Pancreas (tissue), 10 donors: ENCODE data around the gene KCNC4. TPM values are rescaled to one million over a fixed set of nuclear protein-coding genes. Genes with fewer than 3 reads are reported as not detected.

Source experiments
- ATAC-seq, 4 donors: fragments of 200-7000 bp; cut with Tn5 transposase; one replicate each; pipeline versions ENCODE4 v1.8.0 to v1.9.1; 2020; ENCODE audit warnings: mild to moderate bottlenecking in 4 of 4, moderate library complexity in 4 of 4
- DNase-seq, 6 donors: peaks; one replicate each; pipeline ENCODE4 v3.0.0-alpha.2; 2020
- FAIRE-seq: peaks from 2 replicates; lab custom pipeline; 2012; peaks lifted over from hg19 to GRCh38; lab: Jason Lieb, UNC
- H3K27ac ChIP-seq, 4 donors: fragments of 200-600 bp; sonication (generic); 1 replicate in 3 of 4; 2 replicates in 1 of 4; pipeline versions ENCODE4 v1.5.0 to v1.8.0; 2020
- H3K27me3 ChIP-seq, 4 donors: fragments of 200-600 bp; one replicate each; pipeline ENCODE4 v1.8.0; 2021
- H3K36me3 ChIP-seq, 3 donors: fragments of 200-600 bp; sonication (generic) in 1 of 3; one replicate each; pipeline versions ENCODE4 v1.5.0 to v1.8.0; 2020 to 2021
- H3K4me1 ChIP-seq, 3 donors: fragments of 200-600 bp; one replicate each; pipeline ENCODE4 v1.8.0; 2021
- H3K4me3 ChIP-seq, 4 donors: fragments of 200-600 bp; sonication (generic) in 2 of 4; one replicate each; pipeline versions ENCODE4 v1.5.0 to v1.8.0; 2020 to 2021
- H3K9me3 ChIP-seq, 4 donors: fragments of 200-600 bp; one replicate each; pipeline ENCODE4 v1.8.0; 2021
- CTCF ChIP-seq, 4 donors: fragments of 200-600 bp; sonication (generic) in 3 of 4; IDR thresholded peaks; one replicate each; pipeline versions ENCODE4 v1.5.0 to v1.8.0; 2021; ENCODE audit warnings: antibody characterized with exemption in 4 of 4
- WGBS, 2 donors: extraction: QIAGEN DNeasy Blood & Tissue Kit; methylation state at CpG; one replicate each; pipeline ENCODE4 v1.1.7; 2013; 5-methylcytosine and 5-hydroxymethylcytosine counted together
- intact Hi-C, 3 donors: fragments of 100-400 bp; cut with DNase I; formaldehyde crosslinking; loops; one replicate each; pipeline versions ENCODE4 v1.11.1 to v1.14.2; 2022
- polyA plus RNA-seq, 2 donors: library from polyadenylated mRNA; stranded (reverse); fragments of 200-250 nt; gene quantifications; one replicate each; pipeline ENCODE4 v1.2.3, GENCODE V29; 2013
- total RNA-seq, 6 donors: library from RNA; stranded (reverse); fragmentation: NEBNext Ultra II Directional in 4 of 6; extraction: Animal tissue kit (Norgen Biotek cat#: 25700) in 4 of 6; gene quantifications; one replicate each; pipeline versions ENCODE4 v1.2.1 to v1.2.4, GENCODE V29; 2021 to 2023
- donor health status: healthy with polysubstance abuse.
- donor health status: DM: no; HTN: no; CAD: no; lungs with moderate emphysema.
- donor health status: DM: no; HTN: no; CAD: no.
- donor health status: control.
- donor health status: control.
- donor health status: Bipolar disorder and iron deficiency.
- donor health status: DM: yes; HTN: yes; CAD: no.
- donor health status: DM: no; HTN: no; CAD: no.
- donor health status: DM: no; HTN: no; CAD: no.
- donor health status: DM: yes; HTN: yes; CAD: no.

Gene KCNC4
- total and polyA plus RNA-seq, 8 donors: 5.4 to 18.6 (median 9.5) TPM

- no peak for FAIRE-seq
- WGBS, 2 donors: 73 to 77% methylated on average over 7 of the region's 7 CpGs
- no peak for TF ChIP-seq CTCF (IDR thresholded peaks at IDR 0.05)
- no peak for DNase-seq
- H3K27me3 ChIP-seq: no peaks in the 10 kb centered on the region
- intact Hi-C loops: no loop called here
- no peak overlapping the region for H3K4me3 ChIP-seq
- peaks cover 0 to 33% (median 0%) of the 10 kb centered on the region in 3 donors for H3K36me3 ChIP-seq
- no peak overlapping the region for H3K27ac ChIP-seq
- peaks cover 0 to 8% (median 6%) of the 10 kb centered on the region in 3 donors for H3K4me1 ChIP-seq
- no peak for ATAC-seq
- no peaks in the 10 kb centered on the region for H3K9me3 ChIP-seq
Observed at GRCh38 chr1:110225212-110225611, 15.1 kb downstream of the KCNC4 start.

GRCh38 chr1:110225756-110226404, 15.8 kb downstream of the KCNC4 start:
- Histone ChIP-seq H3K4me3 (no peak overlapping the region), H3K27ac (no peak overlapping the region), H3K36me3 (peaks cover 0 to 33% (median 0%) of the 10 kb centered on the region in 3 donors), H3K9me3 (no peaks in the 10 kb centered on the region), H3K4me1 (peaks cover 0 to under 1% (median under 1%) of the 10 kb centered on the region in 3 donors), H3K27me3 (no peaks in the 10 kb centered on the region)
- intact Hi-C loops: no loop called here
- TF ChIP-seq CTCF (IDR thresholded peaks at IDR 0.05): no peak
- DNase-seq (peak in 1 of 6 donors; percentile 56), ATAC-seq (no peak), FAIRE-seq (no peak)
- WGBS, 2 donors: 96% methylated on average over 18 of the region's 18 CpGs

- Histone ChIP-seq H3K27ac (no peak overlapping the region), H3K27me3 (no peaks in the 10 kb centered on the region), H3K4me3 (no peak overlapping the region), H3K4me1 (no peaks in the 10 kb centered on the region), H3K9me3 (no peaks in the 10 kb centered on the region), H3K36me3 (peaks cover 0 to 42% (median 0%) of the 10 kb centered on the region in 3 donors)
- WGBS, 2 donors: 88 to 91% methylated on average over 12 of the region's 12 CpGs
- FAIRE-seq (no peak), ATAC-seq (peak in 3 of 4 donors; percentile 25 to 65 (median 57)), DNase-seq (peak in 1 of 6 donors; percentile 7)
- intact Hi-C loops: no loop called here
- TF ChIP-seq CTCF (IDR thresholded peaks at IDR 0.05): no peak
Observed at GRCh38 chr1:110227774-110228173, 17.7 kb downstream of the KCNC4 start.

- ATAC-seq (peak in 1 of 4 donors; percentile 17), FAIRE-seq (no peak), DNase-seq (peak in 1 of 6 donors; percentile 9)
- Histone ChIP-seq H3K36me3 (peaks cover 0 to 46% (median 0%) of the 10 kb centered on the region in 3 donors), H3K27ac (no peak overlapping the region), H3K9me3 (no peaks in the 10 kb centered on the region), H3K4me1 (no peaks in the 10 kb centered on the region), H3K4me3 (no peak overlapping the region), H3K27me3 (no peaks in the 10 kb centered on the region)
- WGBS, 2 donors: 95 to 97% methylated on average over 9 to 12 of the region's 12 CpGs
- no peak for TF ChIP-seq CTCF (IDR thresholded peaks at IDR 0.05)
- intact Hi-C loops: no loop called here
Observed at GRCh38 chr1:110228381-110228780, 18.3 kb downstream of the KCNC4 start.

GRCh38 chr1:110228869-110229268, 18.8 kb downstream of the KCNC4 start:
- Histone ChIP-seq H3K36me3 (peaks cover 0 to 44% (median 0%) of the 10 kb centered on the region in 3 donors), H3K27ac (no peak overlapping the region), H3K4me3 (no peak overlapping the region), H3K27me3 (no peaks in the 10 kb centered on the region), H3K4me1 (no peaks in the 10 kb centered on the region), H3K9me3 (no peaks in the 10 kb centered on the region)
- intact Hi-C loops: no loop called here
- ATAC-seq (no peak), FAIRE-seq (no peak), DNase-seq (peak in 1 of 6 donors; percentile 4)
- TF ChIP-seq CTCF (IDR thresholded peaks at IDR 0.05): no peak
- WGBS, 2 donors: 90 to 92% methylated on average over 9 of the region's 9 CpGs
